Mammary epithelial cell (primary cell): ENCODE data around the gene USP48.

Experiments
- CTCF ChIP-seq, 2 donors: IDR thresholded peaks in 1 of 2; conservative IDR thresholded peaks in 1 of 2; 2 replicates each; pipeline ENCODE4 v1.5.1; 2011 to 2012; ENCODE audit warnings: inconsistent platforms in 2 of 2, low read length in 2 of 2, mild to moderate bottlenecking in 2 of 2, control low read depth in 1 of 2, low read depth in 1 of 2; ENCODE audit not compliant: insufficient read depth in 1 of 2; ENCODE audit errors: extremely low read depth in 1 of 2
- EZH2 ChIP-seq: IDR thresholded peaks from 2 replicates; pipeline ENCODE4 v1.6.1; 2012; ENCODE audit warnings: low read length, inconsistent platforms, borderline replicate concordance

GRCh38 chr1:21814981-21815582, 32.1 kb upstream of the USP48 start:
- TF ChIP-seq CTCF (conservative IDR thresholded peaks at IDR 0.05 in 1 of 2, IDR thresholded peaks at IDR 0.05 in 1 of 2; ENCODE audit: extremely low read depth in 1 of 2, insufficient read depth in 1 of 2, low read depth in 1 of 2, low read length in 2 of 2) (no peak), EZH2 (no peak)
